H9 (cell line): ENCODE results near the gene CNPY2. TPM values are rescaled to one million over a fixed set of nuclear protein-coding genes. Genes with fewer than 3 reads are reported as not detected.
"Not testable (repeated sequence)": the region's sequence is repeated elsewhere in the genome, so short reads cannot be mapped to it uniquely, and the experiment has no call there.

Experiments
- DNase-seq: peaks from one replicate; pipeline ENCODE4 v3.0.0-alpha.2; 2017
- H2AFZ ChIP-seq: one replicate; pipeline ENCODE4 v1.6.1; 2013; ENCODE audit warnings: mild to moderate bottlenecking, low read length, control low read depth, moderate library complexity
- H2AK5ac ChIP-seq: 2 replicates; pipeline ENCODE4 v1.6.1; 2013; ENCODE audit warnings: low read length, control low read depth, mixed read lengths; ENCODE audit not compliant: insufficient read length
- H2BK120ac ChIP-seq: one replicate; pipeline ENCODE4 v1.6.1; 2013; ENCODE audit warnings: low read depth, mild to moderate bottlenecking, low read length, control low read depth, inconsistent platforms; ENCODE audit not compliant: poor library complexity, severe bottlenecking
- H2BK12ac ChIP-seq: 2 replicates; pipeline ENCODE4 v1.6.1; 2013; ENCODE audit warnings: low read length, control low read depth, mixed read lengths, low read depth; ENCODE audit not compliant: insufficient read length
- H2BK15ac ChIP-seq: 2 replicates; pipeline ENCODE4 v1.6.1; 2013; ENCODE audit warnings: low read depth, low read length, control low read depth
- H2BK20ac ChIP-seq: one replicate; pipeline ENCODE4 v1.6.1; 2013; ENCODE audit warnings: low read depth, mild to moderate bottlenecking, low read length, control low read depth, inconsistent platforms; ENCODE audit not compliant: poor library complexity, severe bottlenecking
- H2BK5ac ChIP-seq: 2 replicates; pipeline ENCODE4 v1.6.1; 2013; ENCODE audit warnings: low read length, control low read depth, mixed read lengths; ENCODE audit not compliant: insufficient read length
- H3K14ac ChIP-seq: 2 replicates; pipeline ENCODE4 v1.6.1; 2013; ENCODE audit warnings: low read length, control low read depth; ENCODE audit not compliant: insufficient read depth
- H3K18ac ChIP-seq: 2 replicates; pipeline ENCODE4 v1.6.1; 2013; ENCODE audit warnings: low read depth, mild to moderate bottlenecking, mixed read lengths, low read length, control low read depth; ENCODE audit not compliant: insufficient read length
- H3K23ac ChIP-seq: 2 replicates; pipeline ENCODE4 v1.6.1; 2013; ENCODE audit warnings: low read length, control low read depth, mixed read lengths, low read depth; ENCODE audit not compliant: insufficient read length
- H3K23me2 ChIP-seq: 2 replicates; pipeline ENCODE4 v1.6.1; 2013; ENCODE audit warnings: low read depth, mild to moderate bottlenecking, mixed read lengths, low read length, control low read depth; ENCODE audit not compliant: insufficient read length, poor library complexity, severe bottlenecking
- H3K27ac ChIP-seq: 2 replicates; pipeline ENCODE4 v1.5.1; 2013; ENCODE audit warnings: low read length, control low read depth, mixed read lengths, low read depth; ENCODE audit not compliant: insufficient read length
- H3K27me3 ChIP-seq: 2 replicates; pipeline ENCODE4 v1.6.1; 2013; ENCODE audit warnings: low read length, control low read depth, inconsistent platforms; ENCODE audit not compliant: insufficient read depth
- H3K4ac ChIP-seq: 2 replicates; pipeline ENCODE4 v1.6.1; 2013; ENCODE audit warnings: low read depth, mild to moderate bottlenecking, control low read depth, inconsistent platforms, low read length, moderate library complexity
- H3K4me1 ChIP-seq: 2 replicates; pipeline ENCODE4 v1.6.1; 2013; ENCODE audit warnings: low read length, control low read depth, inconsistent platforms; ENCODE audit not compliant: insufficient read depth
- H3K4me2 ChIP-seq: 2 replicates; pipeline ENCODE4 v1.6.1; 2013; ENCODE audit warnings: low read length, control low read depth, mixed read lengths; ENCODE audit not compliant: insufficient read length, insufficient read depth
- H3K56ac ChIP-seq: 2 replicates; pipeline ENCODE4 v1.6.1; 2013; ENCODE audit warnings: low read depth, mild to moderate bottlenecking, mixed read lengths, low read length, control low read depth; ENCODE audit not compliant: insufficient read length
- H3K79me1 ChIP-seq: 2 replicates; pipeline ENCODE4 v1.6.1; 2013; ENCODE audit warnings: low read depth, mild to moderate bottlenecking, moderate library complexity, low read length, control low read depth, inconsistent platforms; ENCODE audit not compliant: insufficient read depth, poor library complexity, severe bottlenecking
- H3K79me2 ChIP-seq: 2 replicates; pipeline ENCODE4 v1.6.1; 2013; ENCODE audit warnings: low read length, control low read depth, inconsistent platforms; ENCODE audit not compliant: insufficient read depth
- H3K9ac ChIP-seq: 2 replicates; pipeline ENCODE4 v1.6.1; 2013; ENCODE audit warnings: low read length, control low read depth, mixed read lengths; ENCODE audit not compliant: insufficient read length; ENCODE audit errors: extremely low read depth
- H3K9me3 ChIP-seq: one replicate; pipeline ENCODE4 v1.6.1; 2013; ENCODE audit warnings: low read depth, low read length, inconsistent platforms; ENCODE audit not compliant: control insufficient read depth
- H3T11ph ChIP-seq: one replicate; pipeline ENCODE4 v1.6.1; 2013; ENCODE audit warnings: mild to moderate bottlenecking, low read length, control low read depth, inconsistent platforms
- H4K20me1 ChIP-seq: one replicate; pipeline ENCODE4 v1.6.1; 2013; ENCODE audit not compliant: control insufficient read depth, insufficient read length, insufficient read depth
- H4K5ac ChIP-seq: 2 replicates; pipeline ENCODE4 v1.6.1; 2013; ENCODE audit warnings: low read depth, mild to moderate bottlenecking, mixed read lengths, low read length, control low read depth; ENCODE audit not compliant: insufficient read length
- H4K8ac ChIP-seq: replicated peaks from 2 replicates; pipeline ENCODE4 v1.6.1; 2013; ENCODE audit warnings: low read length, control low read depth, mixed read lengths, low read depth; ENCODE audit not compliant: insufficient read length
- H4K91ac ChIP-seq: 2 replicates; pipeline ENCODE4 v1.6.1; 2013; ENCODE audit warnings: low read depth, mild to moderate bottlenecking, moderate library complexity, mixed read lengths, low read length, control low read depth; ENCODE audit not compliant: insufficient read length
- H3K27ac Mint-ChIP-seq, 3 experiments: 2 replicates in 2 of 3; 3 replicates in 1 of 3; pipeline ENCODE4 v1.8.0; 2020 to 2021; ENCODE audit warnings: mixed read lengths in 3 of 3, mild to moderate bottlenecking in 1 of 3, moderate library complexity in 1 of 3
- H3K27me3 Mint-ChIP-seq: 2 replicates; pipeline ENCODE4 v1.8.0; 2021; ENCODE audit warnings: low read depth, mild to moderate bottlenecking, moderate library complexity, mixed read lengths
- H3K36me3 Mint-ChIP-seq, 3 experiments: 2 replicates in 2 of 3; 3 replicates in 1 of 3; pipeline ENCODE4 v1.8.0; 2020 to 2021; ENCODE audit warnings: low read depth in 3 of 3, mixed read lengths in 3 of 3; ENCODE audit not compliant: insufficient read depth in 1 of 3
- H3K4me1 Mint-ChIP-seq, 2 experiments: 2 replicates each; pipeline ENCODE4 v1.8.0; 2020; ENCODE audit warnings: mixed read lengths in 2 of 2
- H3K4me3 Mint-ChIP-seq, 2 experiments: 2 replicates in 1 of 2; 3 replicates in 1 of 2; pipeline ENCODE4 v1.8.0; 2020 to 2021; ENCODE audit warnings: mild to moderate bottlenecking in 2 of 2, mixed read lengths in 2 of 2, moderate library complexity in 1 of 2
- H3K9me3 Mint-ChIP-seq, 2 experiments: 2 replicates in 1 of 2; 3 replicates in 1 of 2; pipeline ENCODE4 v1.8.0; 2020; ENCODE audit warnings: mild to moderate bottlenecking in 2 of 2, mixed read lengths in 2 of 2, moderate library complexity in 1 of 2
- WGBS: extraction: QIAGEN DNeasy Blood & Tissue Kit; methylation state at CpG from one replicate; pipeline ENCODE4 v1.1.7; 2013; ENCODE audit warnings: missing lambda C conversion rate, low lambda C conversion rate, mixed read lengths; ENCODE audit not compliant: insufficient read length; ENCODE audit errors: extremely low coverage; 5-methylcytosine and 5-hydroxymethylcytosine counted together
- total RNA-seq: library from RNA; stranded (reverse); gene quantifications from 2 replicates; pipeline ENCODE4 v1.2.1, GENCODE V29; 2021
- TF ChIP-seq, protein P1 (sequence below): fragments of 200-600 bp; sonication (generic); conservative IDR thresholded peaks from 3 replicates; pipeline ENCODE4 v1.8.0; 2021; ENCODE audit warnings: antibody characterized with exemption, mild to moderate bottlenecking

CNPY2 gene
- total RNA-seq, 1 experiment from 2014 or later, result 221 TPM

DNA sequence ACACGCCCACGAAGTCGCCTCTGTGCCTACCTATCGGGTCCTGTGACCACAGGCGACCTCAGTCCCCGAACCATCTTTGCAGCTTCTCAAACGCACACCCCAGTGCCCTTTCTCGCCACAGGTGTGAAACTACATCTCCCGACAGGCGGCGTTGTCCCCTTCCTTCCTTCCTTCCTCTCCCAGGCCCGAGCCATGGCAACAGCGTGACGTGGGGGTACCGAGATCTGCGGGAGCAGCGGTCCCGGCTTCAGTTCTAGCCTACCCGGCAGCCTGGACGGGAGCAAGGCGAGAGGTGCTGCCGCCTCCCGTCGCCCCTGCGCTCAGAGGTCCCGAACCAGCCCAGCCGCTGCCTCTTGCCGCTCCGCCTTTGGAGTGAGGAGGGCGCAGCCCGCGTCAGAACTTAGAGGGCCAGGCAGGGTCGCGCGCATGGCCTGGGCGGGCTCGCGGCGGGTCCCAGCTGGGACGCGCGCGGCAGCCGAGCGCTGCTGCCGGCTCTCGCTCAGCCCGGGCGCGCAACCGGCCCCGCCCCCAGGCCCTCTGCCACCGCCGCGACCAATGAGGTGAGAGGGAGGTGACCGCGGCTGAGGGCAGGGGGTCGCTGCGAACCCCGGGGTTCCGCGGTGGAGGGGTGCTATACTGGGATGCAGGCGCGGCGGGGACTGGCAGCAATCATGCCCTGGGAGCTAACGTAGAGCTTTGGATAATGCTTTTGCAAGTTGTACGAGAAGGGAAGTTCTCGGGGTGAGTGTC lies 48.9 kb downstream of the CNPY2 start, which contains the start of gene COQ10A:
Gene COQ10A (plus strand): TSS at position 250 of the 750 bp plus-strand sequence. CDS start 177 bp downstream, at position 427.
- no peak within 1 kb of the TSS for H2BK15ac ChIP-seq
- no peak within 1 kb of the TSS for H2BK120ac ChIP-seq
- H3K14ac ChIP-seq, result peak within 1 kb of the TSS; percentile 91
- H4K5ac ChIP-seq, result no peak within 1 kb of the TSS
- no peaks in the 10 kb centered on the region for H4K20me1 ChIP-seq
- no peak within 1 kb of the TSS for H2BK12ac ChIP-seq
- peak within 1 kb of the TSS; percentile 60 for H3K9ac ChIP-seq
- TF ChIP-seq, protein P1, sequence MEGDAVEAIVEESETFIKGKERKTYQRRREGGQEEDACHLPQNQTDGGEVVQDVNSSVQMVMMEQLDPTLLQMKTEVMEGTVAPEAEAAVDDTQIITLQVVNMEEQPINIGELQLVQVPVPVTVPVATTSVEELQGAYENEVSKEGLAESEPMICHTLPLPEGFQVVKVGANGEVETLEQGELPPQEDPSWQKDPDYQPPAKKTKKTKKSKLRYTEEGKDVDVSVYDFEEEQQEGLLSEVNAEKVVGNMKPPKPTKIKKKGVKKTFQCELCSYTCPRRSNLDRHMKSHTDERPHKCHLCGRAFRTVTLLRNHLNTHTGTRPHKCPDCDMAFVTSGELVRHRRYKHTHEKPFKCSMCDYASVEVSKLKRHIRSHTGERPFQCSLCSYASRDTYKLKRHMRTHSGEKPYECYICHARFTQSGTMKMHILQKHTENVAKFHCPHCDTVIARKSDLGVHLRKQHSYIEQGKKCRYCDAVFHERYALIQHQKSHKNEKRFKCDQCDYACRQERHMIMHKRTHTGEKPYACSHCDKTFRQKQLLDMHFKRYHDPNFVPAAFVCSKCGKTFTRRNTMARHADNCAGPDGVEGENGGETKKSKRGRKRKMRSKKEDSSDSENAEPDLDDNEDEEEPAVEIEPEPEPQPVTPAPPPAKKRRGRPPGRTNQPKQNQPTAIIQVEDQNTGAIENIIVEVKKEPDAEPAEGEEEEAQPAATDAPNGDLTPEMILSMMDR, result peak; percentile 74
- no peaks in the 10 kb centered on the region for H3K9me3 ChIP-seq
- no peak within 1 kb of the TSS for H3T11ph ChIP-seq
- no peak within 1 kb of the TSS for H3K27ac ChIP-seq
- H3K4ac ChIP-seq, result no peak within 1 kb of the TSS
- no peak within 1 kb of the TSS for H3K23ac ChIP-seq
- H3K27me3 ChIP-seq, result no peaks in the 10 kb centered on the region
- DNase-seq, result peak; percentile 96
- H4K91ac ChIP-seq, result no peak within 1 kb of the TSS
- Mint-ChIP-seq H3K4me1 (peaks cover 11 to 15% of the 10 kb centered on the region in 2 experiments), H3K4me3 (peak within 1 kb of the TSS; percentile 85 to 89), H3K36me3 (peaks cover 19 to 31% (median 25%) of the 10 kb centered on the region in 3 experiments; a peak in 6 of 7 replicates), H3K9me3 (no peaks in the 10 kb centered on the region; a peak in 1 of 5 replicates), H3K27ac (peak within 1 kb of the TSS; percentile 59 to 93 (median 91); a peak in 5 of 7 replicates), H3K27me3 (no peaks in the 10 kb centered on the region)
- H2BK5ac ChIP-seq, result no peak within 1 kb of the TSS
- H3K56ac ChIP-seq, result no peak within 1 kb of the TSS
- peak within 1 kb of the TSS; percentile 89 for H3K18ac ChIP-seq
- H2BK20ac ChIP-seq, result no peak within 1 kb of the TSS
- peaks cover 3% of the 10 kb centered on the region for H3K23me2 ChIP-seq
- H3K79me1 ChIP-seq, result no peaks in the 10 kb centered on the region
- no CpG with 5 or more reads among the region's 68 CpGs for WGBS
- no peak within 1 kb of the TSS for H2AK5ac ChIP-seq
- no peaks in the 10 kb centered on the region for H3K79me2 ChIP-seq
- H3K4me2 ChIP-seq, result peak within 1 kb of the TSS; percentile 66
- no peak within 1 kb of the TSS for H2AFZ ChIP-seq
- H3K4me1 ChIP-seq, result no peaks in the 10 kb centered on the region
- H4K8ac ChIP-seq, result no peak within 1 kb of the TSS

DNA sequence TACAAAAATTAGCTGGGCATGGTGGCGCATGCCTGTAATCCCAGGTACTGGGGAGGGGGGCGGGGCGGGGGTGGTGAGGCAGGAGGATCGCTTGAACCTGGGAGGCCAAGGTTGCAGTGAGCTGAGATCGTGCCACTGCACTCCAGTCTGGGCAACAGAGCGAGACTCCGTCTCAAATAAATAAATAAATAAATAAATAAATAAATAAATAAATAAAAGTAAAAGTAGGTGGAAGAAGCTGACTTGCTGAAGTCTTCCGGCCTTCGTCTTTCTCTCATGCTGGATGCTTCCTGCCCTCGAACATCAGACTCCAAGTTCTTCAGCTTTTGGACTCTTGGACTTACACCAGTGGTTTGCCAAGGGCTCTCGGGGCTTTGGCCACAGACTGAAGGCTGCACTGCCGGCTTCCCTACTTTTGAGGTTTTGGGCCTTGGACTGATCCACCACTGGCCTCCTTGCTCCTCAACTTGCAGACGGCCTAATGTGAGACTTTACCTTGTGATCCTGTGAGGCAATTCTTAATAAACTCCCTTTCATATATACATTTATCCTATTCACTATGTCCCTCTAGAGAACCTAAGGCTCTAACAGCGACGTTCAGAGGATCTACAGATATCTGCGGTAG lies 49.6 kb downstream of the CNPY2 start:
- not testable (repeated sequence) for H4K20me1 ChIP-seq, H3K4me1 ChIP-seq, H3K79me1 ChIP-seq, H4K91ac ChIP-seq, DNase-seq, H3K23ac ChIP-seq, H3K4ac ChIP-seq, H3K14ac ChIP-seq, H2BK20ac ChIP-seq, H4K5ac ChIP-seq, H3K9me3 Mint-ChIP-seq, H3K23me2 ChIP-seq, H2AFZ ChIP-seq, H3K9me3 ChIP-seq, H3K27me3 Mint-ChIP-seq, H3K79me2 ChIP-seq, H2BK12ac ChIP-seq, H2AK5ac ChIP-seq, H3K18ac ChIP-seq, H2BK120ac ChIP-seq, H4K8ac ChIP-seq, H3K27me3 ChIP-seq, H3K9ac ChIP-seq, H3T11ph ChIP-seq, H3K56ac ChIP-seq, H2BK5ac ChIP-seq, H3K27ac ChIP-seq, H2BK15ac ChIP-seq
- H3K36me3 Mint-ChIP-seq, result peaks cover 16 to 24% (median 21%) of the 10 kb centered on the region in 3 experiments; a peak in 6 of 7 replicates
- peak overlapping the region; percentile 66 for H3K4me2 ChIP-seq
- peaks cover 11 to 15% of the 10 kb centered on the region in 2 experiments for H3K4me1 Mint-ChIP-seq
- peak overlapping the region; percentile 13 to 93 (median 91); a peak in 5 of 7 replicates for H3K27ac Mint-ChIP-seq
- WGBS, result no CpG with 5 or more reads among the region's 16 CpGs
- H3K4me3 Mint-ChIP-seq, result peak overlapping the region; percentile 85 to 89
